Suprapubic skin (tissue), 3 donors: ENCODE data around the gene GARIN5A.

Source experiments
- EP300 ChIP-seq: sonication (generic); formaldehyde crosslinking; IDR thresholded peaks from one replicate; pipeline ENCODE4 v1.6.1; 2017; ENCODE audit warnings: antibody characterized with exemption
- TF ChIP-seq, protein P1 (sequence below), 2 donors: fragments of 200-600 bp in 1 of 2; fragments of 450-650 bp in 1 of 2; sonication (generic) in 1 of 2; IDR thresholded peaks; one replicate each; pipeline ENCODE4 v1.5.1; 2016 to 2019; ENCODE audit warnings: antibody characterized with exemption in 2 of 2, mild to moderate bottlenecking in 1 of 2, moderate library complexity in 1 of 2

- TF ChIP-seq, protein P1, sequence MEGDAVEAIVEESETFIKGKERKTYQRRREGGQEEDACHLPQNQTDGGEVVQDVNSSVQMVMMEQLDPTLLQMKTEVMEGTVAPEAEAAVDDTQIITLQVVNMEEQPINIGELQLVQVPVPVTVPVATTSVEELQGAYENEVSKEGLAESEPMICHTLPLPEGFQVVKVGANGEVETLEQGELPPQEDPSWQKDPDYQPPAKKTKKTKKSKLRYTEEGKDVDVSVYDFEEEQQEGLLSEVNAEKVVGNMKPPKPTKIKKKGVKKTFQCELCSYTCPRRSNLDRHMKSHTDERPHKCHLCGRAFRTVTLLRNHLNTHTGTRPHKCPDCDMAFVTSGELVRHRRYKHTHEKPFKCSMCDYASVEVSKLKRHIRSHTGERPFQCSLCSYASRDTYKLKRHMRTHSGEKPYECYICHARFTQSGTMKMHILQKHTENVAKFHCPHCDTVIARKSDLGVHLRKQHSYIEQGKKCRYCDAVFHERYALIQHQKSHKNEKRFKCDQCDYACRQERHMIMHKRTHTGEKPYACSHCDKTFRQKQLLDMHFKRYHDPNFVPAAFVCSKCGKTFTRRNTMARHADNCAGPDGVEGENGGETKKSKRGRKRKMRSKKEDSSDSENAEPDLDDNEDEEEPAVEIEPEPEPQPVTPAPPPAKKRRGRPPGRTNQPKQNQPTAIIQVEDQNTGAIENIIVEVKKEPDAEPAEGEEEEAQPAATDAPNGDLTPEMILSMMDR (IDR thresholded peaks at IDR 0.05): no peak
- no peak for TF ChIP-seq EP300
Measured at GRCh38 chr19:50493171-50493570, 16.5 kb upstream of the GARIN5A start.
